K562 (cell line): ENCODE results near the gene SLC5A11. TPM values are rescaled to one million over a fixed set of nuclear protein-coding genes. Genes with fewer than 3 reads are reported as not detected.

Experiments
- CBFB ChIP-seq: sonication (generic); formaldehyde crosslinking; IDR thresholded peaks from 2 replicates; pipeline ENCODE4 v1.4.0; 2020; ENCODE audit warnings: mild to moderate bottlenecking, missing genetic modification reagents
- CTBP1 ChIP-seq: fragments of 450-650 bp; IDR thresholded peaks from 2 replicates; pipeline ENCODE4 v1.6.1; 2016; ENCODE audit warnings: borderline replicate concordance
- HSF4 ChIP-seq: fragments of 250-450 bp; sonication (Bioruptor Pico); IDR thresholded peaks from 2 replicates; pipeline ENCODE4 v2.1.2; 2022; ENCODE audit warnings: mild to moderate bottlenecking, moderate library complexity, borderline replicate concordance
- KLF6 ChIP-seq: fragments of 250-450 bp; sonication (Bioruptor Pico); IDR thresholded peaks from 2 replicates; pipeline ENCODE4 v1.4.0; 2020; ENCODE audit warnings: mild to moderate bottlenecking, moderate library complexity, borderline replicate concordance
- LEF1 ChIP-seq: fragments of 450-650 bp; IDR thresholded peaks from 2 replicates; pipeline ENCODE4 v1.6.1; 2016; ENCODE audit warnings: mild to moderate bottlenecking
- MBD2 ChIP-seq: sonication (generic); IDR thresholded peaks from 2 replicates; pipeline ENCODE4 v1.6.1; 2016; ENCODE audit warnings: low read depth, borderline replicate concordance
- MCM2 ChIP-seq: fragments of 450-650 bp; IDR thresholded peaks from 2 replicates; pipeline ENCODE4 v1.6.1; 2017; ENCODE audit warnings: low read depth, mild to moderate bottlenecking
- NCOA4 ChIP-seq: fragments of 450-650 bp; IDR thresholded peaks from 2 replicates; pipeline ENCODE4 v1.6.1; 2018; ENCODE audit warnings: mild to moderate bottlenecking; ENCODE audit not compliant: partially characterized antibody
- RFX7 ChIP-seq: fragments of 250-450 bp; sonication (Bioruptor Pico); IDR thresholded peaks from 2 replicates; pipeline ENCODE4 v1.5.1; 2021; ENCODE audit warnings: mild to moderate bottlenecking
- TFAM ChIP-seq: fragments of 250-450 bp; sonication (Bioruptor Pico); conservative IDR thresholded peaks from 2 replicates; pipeline ENCODE4 v1.5.0; 2021; ENCODE audit warnings: mild to moderate bottlenecking, moderate library complexity
- ZNF253 ChIP-seq: fragments of 250-450 bp; sonication (Bioruptor Pico); conservative IDR thresholded peaks from 2 replicates; pipeline ENCODE4 v1.6.1; 2021; ENCODE audit warnings: mild to moderate bottlenecking
- ZNF263 ChIP-seq: sonication (generic); formaldehyde crosslinking; IDR thresholded peaks from 2 replicates; pipeline ENCODE4 v1.8.0; 2022; ENCODE audit warnings: mild to moderate bottlenecking, missing genetic modification reagents, borderline replicate concordance
- ZNF282 ChIP-seq: sonication (generic); formaldehyde crosslinking; IDR thresholded peaks from 2 replicates; pipeline ENCODE4 v1.8.1; 2023; ENCODE audit warnings: missing genetic modification reagents
- ZNF561 ChIP-seq: fragments of 450-650 bp; formaldehyde crosslinking; conservative IDR thresholded peaks from 2 replicates; pipeline ENCODE4 v1.4.0; 2020; ENCODE audit warnings: mild to moderate bottlenecking, moderate library complexity
- ZNF785 ChIP-seq: fragments of 250-450 bp; sonication (Bioruptor Pico); IDR thresholded peaks from 2 replicates; pipeline ENCODE4 v1.4.0; 2020; ENCODE audit warnings: mild to moderate bottlenecking
- polyA plus RNA-seq, 8 experiments: library from polyadenylated mRNA; depleted of rRNA in 4 of 8; stranded (reverse) in 5 of 8; unstranded in 3 of 8; fragments of >200 nt; fragmentation: Nextera tagmentation in 2 of 8; fragmentation: Illumina TruSeq in 1 of 8; extraction: Ambion mirVana in 2 of 8; extraction: Trizol in 1 of 8; gene quantifications; 2 replicates each; pipeline versions ENCODE4 v1.2.1 to v1.2.3, GENCODE V29; 2011 to 2014; ENCODE audit warnings: inconsistent platforms in 1 of 8, missing spikeins in 1 of 8
- total RNA-seq, 7 experiments: library from RNA; depleted of rRNA in 6 of 7; stranded (reverse); fragments of >200 nt in 6 of 7; fragmentation: Illumina TruSeq in 2 of 7; extraction: Trizol in 2 of 7; gene quantifications; 2 replicates each; pipeline versions ENCODE4 v1.2.1 to v1.2.3, GENCODE V29; 2011 to 2021; ENCODE audit warnings: low replicate concordance in 1 of 7
- TF ChIP-seq, protein P1 (sequence below), 2 experiments: fragments of 450-650 bp; IDR thresholded peaks; 2 replicates each; pipeline ENCODE4 v1.6.1; 2018; ENCODE audit warnings: mild to moderate bottlenecking in 2 of 2, low read depth in 1 of 2; ENCODE audit not compliant: partially characterized antibody in 2 of 2
- TF ChIP-seq, protein P2 (sequence below): fragments of 450-650 bp; IDR thresholded peaks from 2 replicates; pipeline ENCODE4 v1.6.1; 2017; ENCODE audit warnings: mild to moderate bottlenecking, moderate library complexity
- TF ChIP-seq, protein P3 (sequence below): fragments of 250-450 bp; sonication (Bioruptor Pico); IDR thresholded peaks from 2 replicates; pipeline ENCODE4 v1.8.0; 2021; ENCODE audit warnings: moderate library complexity, mild to moderate bottlenecking, inconsistent platforms
- TF ChIP-seq, protein P4 (sequence below): fragments of 250-450 bp; sonication (Bioruptor Pico); IDR thresholded peaks from 2 replicates; pipeline ENCODE4 v1.5.0; 2021; ENCODE audit warnings: mild to moderate bottlenecking, moderate library complexity

SLC5A11 gene
- total and polyA plus RNA-seq, 9 of the 15 experiments (the other 6 are each of a cell fraction or from before 2014, with no cell fraction given), result 0.04 to 0.25 (median 0.11) TPM; not detected in 3

DNA sequence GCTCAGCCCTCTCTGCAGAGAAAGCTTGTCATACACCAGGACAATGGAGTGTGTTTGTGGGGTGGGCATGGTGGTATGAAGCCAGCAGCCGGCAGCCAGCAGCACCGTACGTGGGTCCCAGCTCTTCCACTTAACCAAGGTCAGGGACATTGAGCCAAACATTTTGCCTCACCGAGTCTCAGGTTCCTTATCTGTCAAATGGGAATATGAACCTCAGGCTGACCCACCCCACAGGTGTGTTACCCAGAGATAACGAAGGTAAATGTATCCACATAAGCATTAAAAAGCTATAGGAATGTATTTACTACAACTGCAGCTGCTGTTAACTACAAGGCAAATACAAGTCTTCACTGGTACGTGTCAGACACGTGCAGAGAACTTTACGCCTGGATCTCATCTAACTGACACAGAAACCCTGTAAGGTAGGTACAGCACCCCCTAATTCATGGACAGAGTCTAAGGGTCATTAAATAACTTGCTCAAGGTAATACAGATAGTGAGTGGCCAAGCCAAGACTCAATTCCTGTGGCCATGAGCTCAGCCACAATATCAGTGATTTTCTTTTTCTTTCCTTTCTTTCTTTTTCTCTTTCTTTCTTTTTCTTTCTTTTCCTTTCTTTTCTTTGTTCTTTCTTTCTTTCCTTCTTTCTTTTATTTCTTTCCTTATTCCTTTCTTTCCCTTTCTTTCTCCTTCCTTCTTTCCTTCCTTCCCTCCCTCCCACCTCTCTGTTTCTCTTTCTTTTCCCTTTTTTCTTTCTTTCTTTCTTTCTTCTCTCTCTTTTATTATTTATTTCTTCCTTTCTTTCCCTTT is 990 bp downstream of the SLC5A11 start (continued):
- TF ChIP-seq, protein P1, sequence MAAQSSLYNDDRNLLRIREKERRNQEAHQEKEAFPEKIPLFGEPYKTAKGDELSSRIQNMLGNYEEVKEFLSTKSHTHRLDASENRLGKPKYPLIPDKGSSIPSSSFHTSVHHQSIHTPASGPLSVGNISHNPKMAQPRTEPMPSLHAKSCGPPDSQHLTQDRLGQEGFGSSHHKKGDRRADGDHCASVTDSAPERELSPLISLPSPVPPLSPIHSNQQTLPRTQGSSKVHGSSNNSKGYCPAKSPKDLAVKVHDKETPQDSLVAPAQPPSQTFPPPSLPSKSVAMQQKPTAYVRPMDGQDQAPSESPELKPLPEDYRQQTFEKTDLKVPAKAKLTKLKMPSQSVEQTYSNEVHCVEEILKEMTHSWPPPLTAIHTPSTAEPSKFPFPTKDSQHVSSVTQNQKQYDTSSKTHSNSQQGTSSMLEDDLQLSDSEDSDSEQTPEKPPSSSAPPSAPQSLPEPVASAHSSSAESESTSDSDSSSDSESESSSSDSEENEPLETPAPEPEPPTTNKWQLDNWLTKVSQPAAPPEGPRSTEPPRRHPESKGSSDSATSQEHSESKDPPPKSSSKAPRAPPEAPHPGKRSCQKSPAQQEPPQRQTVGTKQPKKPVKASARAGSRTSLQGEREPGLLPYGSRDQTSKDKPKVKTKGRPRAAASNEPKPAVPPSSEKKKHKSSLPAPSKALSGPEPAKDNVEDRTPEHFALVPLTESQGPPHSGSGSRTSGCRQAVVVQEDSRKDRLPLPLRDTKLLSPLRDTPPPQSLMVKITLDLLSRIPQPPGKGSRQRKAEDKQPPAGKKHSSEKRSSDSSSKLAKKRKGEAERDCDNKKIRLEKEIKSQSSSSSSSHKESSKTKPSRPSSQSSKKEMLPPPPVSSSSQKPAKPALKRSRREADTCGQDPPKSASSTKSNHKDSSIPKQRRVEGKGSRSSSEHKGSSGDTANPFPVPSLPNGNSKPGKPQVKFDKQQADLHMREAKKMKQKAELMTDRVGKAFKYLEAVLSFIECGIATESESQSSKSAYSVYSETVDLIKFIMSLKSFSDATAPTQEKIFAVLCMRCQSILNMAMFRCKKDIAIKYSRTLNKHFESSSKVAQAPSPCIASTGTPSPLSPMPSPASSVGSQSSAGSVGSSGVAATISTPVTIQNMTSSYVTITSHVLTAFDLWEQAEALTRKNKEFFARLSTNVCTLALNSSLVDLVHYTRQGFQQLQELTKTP (IDR thresholded peaks at IDR 0.05; ENCODE audit: low read depth in 1 of 2, partially characterized antibody in 2 of 2), result no peak
- TF ChIP-seq CBFB, result no peak
- TF ChIP-seq, protein P2, sequence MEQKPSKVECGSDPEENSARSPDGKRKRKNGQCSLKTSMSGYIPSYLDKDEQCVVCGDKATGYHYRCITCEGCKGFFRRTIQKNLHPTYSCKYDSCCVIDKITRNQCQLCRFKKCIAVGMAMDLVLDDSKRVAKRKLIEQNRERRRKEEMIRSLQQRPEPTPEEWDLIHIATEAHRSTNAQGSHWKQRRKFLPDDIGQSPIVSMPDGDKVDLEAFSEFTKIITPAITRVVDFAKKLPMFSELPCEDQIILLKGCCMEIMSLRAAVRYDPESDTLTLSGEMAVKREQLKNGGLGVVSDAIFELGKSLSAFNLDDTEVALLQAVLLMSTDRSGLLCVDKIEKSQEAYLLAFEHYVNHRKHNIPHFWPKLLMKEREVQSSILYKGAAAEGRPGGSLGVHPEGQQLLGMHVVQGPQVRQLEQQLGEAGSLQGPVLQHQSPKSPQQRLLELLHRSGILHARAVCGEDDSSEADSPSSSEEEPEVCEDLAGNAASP, result no peak
- no peak for TF ChIP-seq ZNF785 (CRISPR knock-in tag)
- 0 out of 2 replicates have a peak, but pooled peaks have one; percentile 17 for TF ChIP-seq CTBP1
- TF ChIP-seq LEF1, result no peak
- no peak for TF ChIP-seq TFAM (CRISPR knock-in tag)
- TF ChIP-seq, protein P3, sequence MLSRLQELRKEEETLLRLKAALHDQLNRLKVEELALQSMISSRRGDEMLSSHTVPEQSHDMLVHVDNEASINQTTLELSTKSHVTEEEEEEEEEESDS (CRISPR knock-in tag), result no peak
- no peak for TF ChIP-seq ZNF253
- no peak for TF ChIP-seq HSF4 (CRISPR knock-in tag)
- TF ChIP-seq ZNF561, result no peak
- TF ChIP-seq KLF6 (CRISPR knock-in tag), result no peak
- TF ChIP-seq ZNF263 (CRISPR knock-in tag), result no peak
- TF ChIP-seq NCOA4, result peak; percentile 21
- TF ChIP-seq, protein P4, sequence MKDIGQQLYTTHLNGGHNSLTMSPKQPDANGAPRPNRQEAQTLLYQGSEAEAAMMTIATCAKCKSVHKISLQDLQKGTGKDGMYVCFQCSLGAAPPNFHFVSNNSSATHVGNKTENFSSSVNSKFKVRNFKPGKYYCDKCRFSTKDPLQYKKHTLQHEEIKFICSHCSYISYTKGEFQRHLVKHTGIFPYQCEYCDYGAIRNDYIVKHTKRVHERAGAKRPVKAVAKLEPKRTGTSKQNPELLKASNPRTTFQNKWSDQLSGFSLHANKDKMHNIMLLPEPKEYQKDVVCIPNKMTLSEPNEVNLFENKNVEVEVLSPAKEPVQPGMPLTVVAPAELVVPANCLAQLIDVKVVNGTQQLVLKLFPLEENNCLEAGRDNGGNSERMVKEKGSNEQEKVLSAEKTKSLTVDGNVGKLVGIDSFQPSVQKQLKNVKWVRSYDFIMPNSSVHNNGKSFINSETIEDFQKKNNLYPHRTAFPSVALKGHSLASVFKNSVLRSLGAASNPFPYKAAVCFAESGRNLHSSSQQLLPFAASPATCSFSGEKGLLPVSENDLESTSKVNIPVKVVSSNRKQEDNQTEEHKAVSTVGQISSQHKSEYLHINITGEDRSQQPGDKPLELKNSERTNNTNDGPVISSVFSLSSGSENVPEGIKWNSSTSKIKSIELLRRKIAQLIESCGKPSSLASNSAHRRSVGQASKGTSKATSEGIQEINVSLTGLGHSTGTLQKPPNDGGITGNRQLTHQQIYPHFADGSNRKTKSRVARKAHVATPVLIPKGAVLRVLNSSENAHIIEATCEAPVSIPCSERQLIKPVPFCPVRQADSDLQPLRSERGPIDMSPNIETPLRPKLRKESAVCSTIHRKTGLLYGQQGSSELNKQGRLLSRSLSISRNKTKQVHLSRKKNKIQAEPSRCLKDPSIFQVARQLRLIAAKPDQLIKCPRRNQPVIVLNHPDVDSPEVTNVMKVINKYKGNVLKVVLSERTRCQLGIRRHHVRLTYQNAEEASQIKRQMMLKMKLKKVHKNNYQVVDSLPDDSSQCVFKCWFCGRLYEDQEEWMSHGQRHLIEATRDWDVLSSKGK (CRISPR knock-in tag), result no peak
- no peak for TF ChIP-seq MBD2
- no peak for TF ChIP-seq RFX7 (CRISPR knock-in tag)
- no peak for TF ChIP-seq MCM2
- TF ChIP-seq ZNF282 (CRISPR knock-in tag), result no peak
